Pons (tissue), 1 donor: ENCODE results near the gene SH3PXD2A.

Experiments used
- DNase-seq: peaks from one replicate; pipeline ENCODE4 v3.0.0-alpha.2; 2016; ENCODE audit warnings: low spot score

SH3PXD2A gene

GRCh38 chr10:103582331-103583123 is 272.8 kb downstream of the SH3PXD2A start:
- DNase-seq: no peak

- no peak for DNase-seq
These were observed 273.9 kb downstream of the SH3PXD2A start for GRCh38 chr10:103581499-103581898.

GRCh38 chr10:103580430-103580829 is 274.9 kb downstream of the SH3PXD2A start:
- DNase-seq: no peak

- DNase-seq: no peak
These were observed 275.4 kb downstream of the SH3PXD2A start for GRCh38 chr10:103580011-103580410.

- no peak for DNase-seq
These were observed 276.5 kb downstream of the SH3PXD2A start for GRCh38 chr10:103578782-103579382.

- no peak for DNase-seq
These were observed 278.5 kb downstream of the SH3PXD2A start for GRCh38 chr10:103576862-103577261.

GRCh38 chr10:103576076-103576471 is 279.3 kb downstream of the SH3PXD2A start:
- DNase-seq: no peak

GRCh38 chr10:103575416-103576075 is 279.8 kb downstream of the SH3PXD2A start:
- DNase-seq: no peak

GRCh38 chr10:103574097-103575061 is 281.0 kb downstream of the SH3PXD2A start:
- DNase-seq: no peak

GRCh38 chr10:103573205-103573487 is 282.2 kb downstream of the SH3PXD2A start:
- DNase-seq: no peak

GRCh38 chr10:103572347-103573204 is 282.8 kb downstream of the SH3PXD2A start:
- DNase-seq: no peak

GRCh38 chr10:103571656-103571975 is 283.8 kb downstream of the SH3PXD2A start:
- DNase-seq: no peak

GRCh38 chr10:103570844-103571655 is 284.3 kb downstream of the SH3PXD2A start:
- no peak for DNase-seq

- DNase-seq: no peak
These were observed 285.5 kb downstream of the SH3PXD2A start for GRCh38 chr10:103569896-103570295.

- no peak for DNase-seq
These were observed 286.9 kb downstream of the SH3PXD2A start for GRCh38 chr10:103568505-103568904.

- no peak for DNase-seq
These were observed 288.8 kb downstream of the SH3PXD2A start for GRCh38 chr10:103566536-103566935.

- no peak for DNase-seq
These were observed 290.4 kb downstream of the SH3PXD2A start for GRCh38 chr10:103564776-103565520.

- no peak for DNase-seq
These were observed 291.3 kb downstream of the SH3PXD2A start for GRCh38 chr10:103564116-103564501.

GRCh38 chr10:103563231-103564115 is 291.9 kb downstream of the SH3PXD2A start:
- no peak for DNase-seq
